Measurements from ENCODE around the gene MTRF1L. TPM values are rescaled to one million over a fixed set of nuclear protein-coding genes. Genes with fewer than 3 reads are reported as not detected.
A peak's percentile ranks its signal among the peaks of the same experiment; 100 is the strongest.

The MTRF1L gene
- total RNA-seq, 1 donor from 2014 or later: 42.2 TPM

DNA sequence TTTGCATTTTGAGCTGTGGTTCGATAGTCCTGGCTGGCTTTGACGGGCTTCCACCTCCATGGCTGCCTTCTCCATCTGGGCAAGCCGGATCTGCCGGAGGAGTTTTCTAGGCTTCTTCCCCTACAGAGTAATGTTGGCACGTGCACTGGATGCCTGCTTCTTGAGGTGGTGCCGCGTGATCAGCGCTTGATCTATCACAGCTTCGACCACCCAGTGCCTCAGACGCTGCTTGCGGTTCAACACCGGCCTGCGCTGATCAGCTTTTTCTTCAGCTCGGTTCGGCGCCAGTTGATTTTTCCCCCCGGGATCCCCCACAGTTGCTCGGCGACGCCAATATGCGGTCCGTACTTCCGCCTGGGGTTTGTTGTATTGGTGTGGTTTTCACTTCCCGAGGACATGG lies 43.2 kb downstream of the MTRF1L start:
- Mint-ChIP-seq H3K27me3 (ENCODE audit: unreplicated experiment) (no peaks in the 10 kb centered on the region), H3K4me1 (ENCODE audit: unreplicated experiment) (no peaks in the 10 kb centered on the region), H3K4me3 (ENCODE audit: unreplicated experiment) (no peak overlapping the region), H3K9me3 (ENCODE audit: unreplicated experiment) (no peaks in the 10 kb centered on the region), H3K27ac (ENCODE audit: unreplicated experiment) (no peak overlapping the region), H3K36me3 (ENCODE audit: low read depth, unreplicated experiment) (no peaks in the 10 kb centered on the region)
- DNase-seq (ENCODE audit: low spot score): no peak
- TF ChIP-seq CTCF (IDR thresholded peaks at IDR 0.05; ENCODE audit: unreplicated experiment): no peak

GRCh38 chr6:152957796-152958195 lies 44.7 kb downstream of the MTRF1L start:
- no peak for TF ChIP-seq CTCF (IDR thresholded peaks at IDR 0.05; ENCODE audit: unreplicated experiment)
- DNase-seq (ENCODE audit: low spot score): no peak
- Mint-ChIP-seq H3K9me3 (ENCODE audit: unreplicated experiment) (no peaks in the 10 kb centered on the region), H3K27ac (ENCODE audit: unreplicated experiment) (no peak overlapping the region), H3K4me3 (ENCODE audit: unreplicated experiment) (no peak overlapping the region), H3K27me3 (ENCODE audit: unreplicated experiment) (no peaks in the 10 kb centered on the region), H3K36me3 (ENCODE audit: low read depth, unreplicated experiment) (no peaks in the 10 kb centered on the region), H3K4me1 (ENCODE audit: unreplicated experiment) (no peaks in the 10 kb centered on the region)

GRCh38 chr6:152954443-152954842 lies 48.1 kb downstream of the MTRF1L start:
- Mint-ChIP-seq H3K4me1 (ENCODE audit: unreplicated experiment) (no peaks in the 10 kb centered on the region), H3K27me3 (ENCODE audit: unreplicated experiment) (no peaks in the 10 kb centered on the region), H3K27ac (ENCODE audit: unreplicated experiment) (no peak overlapping the region), H3K36me3 (ENCODE audit: low read depth, unreplicated experiment) (no peaks in the 10 kb centered on the region), H3K4me3 (ENCODE audit: unreplicated experiment) (no peak overlapping the region), H3K9me3 (ENCODE audit: unreplicated experiment) (no peaks in the 10 kb centered on the region)
- TF ChIP-seq CTCF (IDR thresholded peaks at IDR 0.05; ENCODE audit: unreplicated experiment): peak; percentile 28
- DNase-seq (ENCODE audit: low spot score): no peak

DNA sequence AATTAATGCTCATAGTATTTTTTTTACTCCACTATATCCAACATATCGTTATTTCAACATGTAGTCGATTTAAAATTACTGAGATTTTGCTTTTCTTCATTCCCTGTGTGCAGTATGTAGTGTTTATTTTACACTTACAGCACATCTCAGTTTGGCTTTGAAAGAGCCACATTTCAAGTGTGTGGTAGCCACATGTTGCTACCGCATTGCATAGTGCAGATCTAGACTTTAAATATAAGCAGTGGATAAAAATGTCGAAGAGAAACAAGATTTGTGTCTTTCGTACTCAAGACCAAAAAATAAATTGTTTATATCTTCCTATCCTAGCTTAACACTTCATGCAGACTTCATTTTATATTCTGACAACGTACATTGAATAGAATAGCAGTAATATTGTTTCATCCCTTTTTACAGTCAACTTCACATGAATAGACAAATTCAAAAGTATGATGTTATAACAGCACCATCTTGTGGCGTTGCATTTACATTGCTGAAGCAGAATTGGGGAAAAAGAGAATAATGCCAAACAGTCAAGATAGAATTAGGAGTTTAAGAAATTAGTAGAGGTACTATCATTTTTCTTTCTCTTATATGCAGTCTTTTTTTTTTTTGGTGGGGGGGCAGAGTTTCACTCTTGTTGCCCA lies 49.5 kb downstream of the MTRF1L start:
- TF ChIP-seq CTCF (IDR thresholded peaks at IDR 0.05; ENCODE audit: unreplicated experiment): peak; percentile 48

GRCh38 chr6:152952045-152952444 lies 50.5 kb downstream of the MTRF1L start:
- no peaks in the 10 kb centered on the region for H3K9me3 Mint-ChIP-seq (ENCODE audit: unreplicated experiment)
- no peak for DNase-seq (ENCODE audit: low spot score)
- H3K4me3 Mint-ChIP-seq (ENCODE audit: unreplicated experiment): no peak overlapping the region
- no peaks in the 10 kb centered on the region for H3K27me3 Mint-ChIP-seq (ENCODE audit: unreplicated experiment)
- H3K27ac Mint-ChIP-seq (ENCODE audit: unreplicated experiment): no peak overlapping the region
- H3K36me3 Mint-ChIP-seq (ENCODE audit: low read depth, unreplicated experiment): no peaks in the 10 kb centered on the region
- TF ChIP-seq CTCF (IDR thresholded peaks at IDR 0.05; ENCODE audit: unreplicated experiment): no peak
- H3K4me1 Mint-ChIP-seq (ENCODE audit: unreplicated experiment): no peaks in the 10 kb centered on the region

More for the DNA sequence above, 49.5 kb downstream of the MTRF1L start:
- H3K4me1 Mint-ChIP-seq (ENCODE audit: unreplicated experiment): no peaks in the 10 kb centered on the region
- H3K27me3 Mint-ChIP-seq (ENCODE audit: unreplicated experiment): no peaks in the 10 kb centered on the region
- no peak overlapping the region for H3K4me3 Mint-ChIP-seq (ENCODE audit: unreplicated experiment)
- H3K36me3 Mint-ChIP-seq (ENCODE audit: low read depth, unreplicated experiment): no peaks in the 10 kb centered on the region
- no peak overlapping the region for H3K27ac Mint-ChIP-seq (ENCODE audit: unreplicated experiment)
- H3K9me3 Mint-ChIP-seq (ENCODE audit: unreplicated experiment): no peaks in the 10 kb centered on the region
- peak; percentile 13 for DNase-seq (ENCODE audit: low spot score)
